PC-3 (cell line): Measurements from ENCODE around the gene TPRN. TPM values are rescaled to one million over a fixed set of nuclear protein-coding genes. Genes with fewer than 3 reads are reported as not detected.
A peak's percentile ranks its signal among the peaks of the same experiment; 100 is the strongest.

Source experiments
- ATAC-seq: fragments of 200-7000 bp; cut with Tn5 transposase; 2 replicates; pipeline ENCODE4 v1.9.1; 2020; ENCODE audit warnings: mild to moderate bottlenecking, moderate library complexity
- BruUV-seq: library from RNA; stranded (reverse); fragments of 400-500 nt; replicated peaks from 2 replicates; lab custom pipeline; 2021; lab: Mats Ljungman, UMichigan
- CTCF ChIA-PET: fragments of 300-600 bp; sonication (Branson Sonifier 250); formaldehyde crosslinking; loops from one replicate; lab custom pipeline; 2022; ENCODE audit warnings: antibody characterized with exemption; lab: Charles Lee
- POLR2A ChIA-PET: fragments of 300-600 bp; sonication (Branson Sonifier 250); formaldehyde crosslinking; loops from one replicate; lab custom pipeline; 2022; ENCODE audit warnings: antibody characterized with exemption; ENCODE audit not compliant: unreplicated experiment; lab: Charles Lee
- DNase-seq: peaks from one replicate; pipeline ENCODE4 v3.0.0-alpha.2; 2015
- H2AFZ ChIP-seq: fragments of 300-600 bp; sonication (generic); 2 replicates; pipeline ENCODE4 v1.6.0; 2016; ENCODE audit warnings: antibody characterized with exemption, low read length
- H3F3A ChIP-seq: fragments of 300-600 bp; sonication (generic); one replicate; pipeline ENCODE4 v1.6.0; 2017; ENCODE audit warnings: antibody characterized with exemption, low read length, control low read depth, mild to moderate bottlenecking; ENCODE audit not compliant: unreplicated experiment
- H3K27ac ChIP-seq: fragments of 300-600 bp; sonication (generic); 2 replicates; pipeline ENCODE4 v1.5.1; 2016; ENCODE audit warnings: mild to moderate bottlenecking, low read length
- H3K27me3 ChIP-seq: fragments of 300-600 bp; sonication (generic); 2 replicates; pipeline ENCODE4 v1.6.1; 2016; ENCODE audit warnings: low read length, mixed read lengths
- H3K36me3 ChIP-seq: fragments of 300-600 bp; sonication (generic); 2 replicates; pipeline ENCODE4 v1.6.1; 2016; ENCODE audit warnings: low read depth, mixed run types, low read length, mixed read lengths
- H3K4me1 ChIP-seq: fragments of 300-600 bp; sonication (generic); 2 replicates; pipeline ENCODE4 v1.5.1; 2016; ENCODE audit warnings: low read length; ENCODE audit not compliant: insufficient read depth
- H3K4me2 ChIP-seq: fragments of 300-600 bp; sonication (generic); 2 replicates; pipeline ENCODE4 v1.6.0; 2016; ENCODE audit warnings: low read length
- H3K4me3 ChIP-seq: fragments of 300-600 bp; sonication (generic); 2 replicates; pipeline ENCODE4 v1.5.1; 2016; ENCODE audit warnings: mild to moderate bottlenecking, low read length, mixed read lengths
- H3K79me2 ChIP-seq: fragments of 300-600 bp; sonication (generic); 2 replicates; pipeline ENCODE4 v1.6.1; 2017; ENCODE audit warnings: low read length, mixed read lengths
- H3K9ac ChIP-seq: fragments of 300-600 bp; sonication (generic); 2 replicates; pipeline ENCODE4 v1.6.0; 2016; ENCODE audit warnings: mild to moderate bottlenecking, low read length
- H3K9me2 ChIP-seq: fragments of 300-600 bp; sonication (generic); replicated peaks from 2 replicates; pipeline ENCODE4 v1.6.1; 2016; ENCODE audit warnings: mixed run types, low read length, mixed read lengths
- H3K9me3 ChIP-seq: fragments of 300-600 bp; sonication (generic); 2 replicates; pipeline ENCODE4 v1.6.1; 2016; ENCODE audit warnings: low read length, mixed read lengths
- H4K20me1 ChIP-seq: fragments of 300-600 bp; sonication (generic); 2 replicates; pipeline ENCODE4 v1.6.1; 2016; ENCODE audit warnings: low read length, mixed read lengths
- EZH2 ChIP-seq: fragments of 300-600 bp; sonication (generic); IDR thresholded peaks from one replicate; pipeline ENCODE4 v1.6.1; 2017; ENCODE audit warnings: antibody characterized with exemption, mild to moderate bottlenecking, low read length; ENCODE audit not compliant: unreplicated experiment
- EZH2phosphoT487 ChIP-seq: fragments of 300-600 bp; sonication (generic); IDR thresholded peaks from 2 replicates; pipeline ENCODE4 v1.6.1; 2018; ENCODE audit warnings: mild to moderate bottlenecking, antibody characterized with exemption, low read length, borderline replicate concordance
- intact Hi-C: fragments of 100-400 bp; cut with micrococcal nuclease; formaldehyde crosslinking; loops from 2 replicates; pipeline ENCODE4 v1.9.0; 2023
- total RNA-seq: library from RNA; depleted of rRNA; stranded (reverse); fragments of >200 nt; gene quantifications from 2 replicates; pipeline ENCODE4 v1.2.3, GENCODE V29; 2014
- TF ChIP-seq, protein P1 (sequence below): fragments of 300-600 bp; sonication (generic); conservative IDR thresholded peaks from 2 replicates; pipeline ENCODE4 v1.5.1; 2017; ENCODE audit warnings: antibody characterized with exemption, low read depth, mild to moderate bottlenecking, low read length

Gene TPRN
- total RNA-seq, 1 experiment from 2014 or later = 11.3 TPM

DNA sequence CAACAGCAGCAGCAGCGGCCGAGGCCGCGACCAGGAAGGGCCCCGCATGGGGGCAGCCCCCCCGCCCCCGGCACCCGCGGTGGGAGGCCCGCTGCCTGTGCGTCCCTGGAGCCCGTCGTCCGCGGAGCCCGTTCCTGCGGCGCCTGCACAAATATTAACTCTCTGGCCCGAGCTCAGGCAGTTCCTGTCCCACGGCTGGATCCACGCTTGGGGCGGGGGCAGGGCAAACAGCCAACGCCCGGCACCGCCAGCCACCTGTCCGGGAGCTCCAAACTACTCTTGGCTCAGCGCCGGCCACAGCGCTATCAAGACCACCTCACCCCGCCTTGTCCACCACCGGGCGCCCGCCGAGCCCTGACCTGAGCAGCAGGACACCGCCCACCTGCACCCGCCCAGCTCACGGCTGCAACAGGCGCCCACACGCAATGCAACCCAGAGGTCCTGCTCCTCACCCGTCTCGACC, 30.6 kb downstream of the TPRN start, which contains the start of gene LRRC26:
Gene LRRC26, minus strand, starts transcription at position 156 of the 463 bp plus-strand sequence. Its CDS starts 108 bp downstream, at position 48.
- H2AFZ ChIP-seq = peak within 1 kb of the TSS; percentile 63
- H3K36me3 ChIP-seq = no peaks in the 10 kb centered on the region
- ATAC-seq (no peak), DNase-seq (no peak)
- H3K27me3 ChIP-seq = peaks cover 12% of the 10 kb centered on the region
- H3F3A ChIP-seq = no peaks in the 10 kb centered on the region
- no peaks in the 10 kb centered on the region for H3K79me2 ChIP-seq
- no peaks in the 10 kb centered on the region for H3K9me3 ChIP-seq
- no peaks in the 10 kb centered on the region for H3K4me1 ChIP-seq
- POLR2A ChIA-PET = no interaction called here
- no peaks in the 10 kb centered on the region for H3K9me2 ChIP-seq
- no peaks in the 10 kb centered on the region for H4K20me1 ChIP-seq
- H3K4me3 ChIP-seq = peak within 1 kb of the TSS; percentile 64
- TF ChIP-seq EZH2phosphoT487 (no peak), EZH2 (no peak)
- TF ChIP-seq, protein P1, sequence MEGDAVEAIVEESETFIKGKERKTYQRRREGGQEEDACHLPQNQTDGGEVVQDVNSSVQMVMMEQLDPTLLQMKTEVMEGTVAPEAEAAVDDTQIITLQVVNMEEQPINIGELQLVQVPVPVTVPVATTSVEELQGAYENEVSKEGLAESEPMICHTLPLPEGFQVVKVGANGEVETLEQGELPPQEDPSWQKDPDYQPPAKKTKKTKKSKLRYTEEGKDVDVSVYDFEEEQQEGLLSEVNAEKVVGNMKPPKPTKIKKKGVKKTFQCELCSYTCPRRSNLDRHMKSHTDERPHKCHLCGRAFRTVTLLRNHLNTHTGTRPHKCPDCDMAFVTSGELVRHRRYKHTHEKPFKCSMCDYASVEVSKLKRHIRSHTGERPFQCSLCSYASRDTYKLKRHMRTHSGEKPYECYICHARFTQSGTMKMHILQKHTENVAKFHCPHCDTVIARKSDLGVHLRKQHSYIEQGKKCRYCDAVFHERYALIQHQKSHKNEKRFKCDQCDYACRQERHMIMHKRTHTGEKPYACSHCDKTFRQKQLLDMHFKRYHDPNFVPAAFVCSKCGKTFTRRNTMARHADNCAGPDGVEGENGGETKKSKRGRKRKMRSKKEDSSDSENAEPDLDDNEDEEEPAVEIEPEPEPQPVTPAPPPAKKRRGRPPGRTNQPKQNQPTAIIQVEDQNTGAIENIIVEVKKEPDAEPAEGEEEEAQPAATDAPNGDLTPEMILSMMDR = no peak
- H3K9ac ChIP-seq = no peak within 1 kb of the TSS
- BruUV-seq = no TSS peak
- CTCF ChIA-PET = no interaction called here
- H3K4me2 ChIP-seq = peak within 1 kb of the TSS; percentile 84
- H3K27ac ChIP-seq = no peak within 1 kb of the TSS
- intact Hi-C loops = no loop called here

DNA sequence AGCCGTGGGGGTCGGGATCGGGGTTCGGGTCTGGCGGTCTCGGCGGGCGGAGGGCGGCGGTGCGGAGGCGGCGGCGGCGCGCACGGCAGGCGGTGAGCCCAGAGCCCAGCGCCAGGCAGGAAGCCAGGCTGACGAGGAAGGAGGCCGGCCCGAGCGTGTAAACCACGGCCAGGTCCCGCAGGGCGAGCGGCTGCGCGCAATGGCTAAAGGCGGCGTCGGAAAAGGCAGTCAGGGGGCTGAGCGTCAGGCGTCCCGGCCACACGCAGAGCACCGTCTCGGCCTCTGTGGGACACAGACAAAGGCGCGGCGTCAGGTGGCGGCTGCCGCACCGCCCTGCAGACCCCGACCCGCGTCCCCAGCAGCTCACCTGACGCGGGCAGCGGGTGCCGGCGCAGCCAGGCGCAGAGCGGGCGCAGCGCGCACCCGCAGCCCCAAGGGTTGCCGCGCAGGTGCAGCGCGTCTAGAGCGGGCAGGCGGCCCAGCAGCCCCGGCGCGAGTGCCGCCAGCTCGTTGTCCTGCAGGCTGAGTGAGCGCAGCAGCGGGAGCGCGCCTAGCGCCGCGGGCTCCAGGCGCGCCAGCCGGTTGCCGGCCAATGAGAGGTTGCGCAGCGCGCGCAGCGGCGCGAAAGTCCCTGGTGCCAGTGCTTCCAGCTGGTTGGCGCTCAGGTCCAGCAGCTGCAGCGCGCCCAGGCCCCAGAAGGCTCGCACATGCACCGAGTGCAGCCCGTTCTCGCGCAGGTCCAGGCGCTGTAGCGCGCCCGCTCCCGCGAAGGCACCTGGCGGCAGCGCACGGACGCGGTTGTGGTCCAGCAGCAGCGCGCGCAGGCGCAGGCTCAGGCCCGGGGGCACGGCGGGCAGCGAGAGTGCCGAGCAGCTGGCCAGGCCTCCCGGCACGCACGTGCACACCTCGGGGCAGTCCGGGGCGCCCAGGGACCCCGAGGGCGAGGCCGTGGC, 31.4 kb downstream of the TPRN start:
- ChIA-PET CTCF (no interaction called here), POLR2A (no interaction called here)
- TF ChIP-seq, protein P1 = no peak
- TF ChIP-seq EZH2phosphoT487 = no peak
- no peak for TF ChIP-seq EZH2
- intact Hi-C loops = no loop called here
- no peak overlapping the region for H3K9ac ChIP-seq
- peak overlapping the region; percentile 64 for H3K4me3 ChIP-seq
- no peak overlapping the region for H3K27ac ChIP-seq
- H3K36me3 ChIP-seq = no peaks in the 10 kb centered on the region
- H3K9me2 ChIP-seq = no peaks in the 10 kb centered on the region
- peak; percentile 55 for ATAC-seq
- peak overlapping the region; percentile 84 for H3K4me2 ChIP-seq
- H3F3A ChIP-seq = no peaks in the 10 kb centered on the region
- peaks cover 12% of the 10 kb centered on the region for H3K27me3 ChIP-seq
- H4K20me1 ChIP-seq = no peaks in the 10 kb centered on the region
- H3K9me3 ChIP-seq = no peaks in the 10 kb centered on the region
- DNase-seq = peak; percentile 69
- no peaks in the 10 kb centered on the region for H3K4me1 ChIP-seq
- BruUV-seq = no TSS peak
- peak overlapping the region; percentile 63 for H2AFZ ChIP-seq
- no peaks in the 10 kb centered on the region for H3K79me2 ChIP-seq

DNA sequence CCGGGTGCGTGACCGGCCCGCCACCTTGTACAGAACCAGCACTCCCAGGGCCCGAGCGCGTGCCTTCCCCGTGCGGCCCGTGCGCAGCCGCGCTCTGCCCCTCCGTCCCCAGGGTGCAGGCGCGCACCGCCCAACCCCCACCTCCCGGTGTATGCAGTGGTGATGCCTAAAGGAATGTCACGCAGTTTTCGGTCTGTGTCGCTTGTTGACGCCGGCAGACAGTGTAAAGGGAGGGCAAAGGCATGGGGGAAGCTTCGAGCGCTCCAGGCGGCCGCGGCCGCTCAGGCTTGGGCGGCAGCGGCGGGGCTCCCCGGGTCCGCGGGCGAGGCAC, 32.0 kb downstream of the TPRN start:
- H4K20me1 ChIP-seq = no peaks in the 10 kb centered on the region
- no peaks in the 10 kb centered on the region for H3K36me3 ChIP-seq
- ChIA-PET CTCF (no interaction called here), POLR2A (no interaction called here)
- H3K9me2 ChIP-seq = no peaks in the 10 kb centered on the region
- no peak for DNase-seq
- H3K4me3 ChIP-seq = peak overlapping the region; percentile 64
- H2AFZ ChIP-seq = peak overlapping the region; percentile 63; the same call in 1 of the 2 replicates
- H3K4me2 ChIP-seq = peak overlapping the region; percentile 84
- no TSS peak for BruUV-seq
- no peak for TF ChIP-seq EZH2phosphoT487
- TF ChIP-seq EZH2 = no peak
- TF ChIP-seq, protein P1 = no peak
- H3K27ac ChIP-seq = no peak overlapping the region
- peaks cover 12% of the 10 kb centered on the region for H3K27me3 ChIP-seq
- no peaks in the 10 kb centered on the region for H3K4me1 ChIP-seq
- peak; percentile 36 for ATAC-seq
- no peak overlapping the region for H3K9ac ChIP-seq
- H3K79me2 ChIP-seq = no peaks in the 10 kb centered on the region
- H3K9me3 ChIP-seq = no peaks in the 10 kb centered on the region
- intact Hi-C loops = no loop called here
- no peaks in the 10 kb centered on the region for H3F3A ChIP-seq
